NCI-H1048 (cell line): ENCODE data around the gene CCDC68.

ENCODE experiments used
- DNase-seq: peaks from one replicate; lab custom pipeline; 2025; lab: John Stamatoyannopoulos, UW

The CCDC68 gene

DNA sequence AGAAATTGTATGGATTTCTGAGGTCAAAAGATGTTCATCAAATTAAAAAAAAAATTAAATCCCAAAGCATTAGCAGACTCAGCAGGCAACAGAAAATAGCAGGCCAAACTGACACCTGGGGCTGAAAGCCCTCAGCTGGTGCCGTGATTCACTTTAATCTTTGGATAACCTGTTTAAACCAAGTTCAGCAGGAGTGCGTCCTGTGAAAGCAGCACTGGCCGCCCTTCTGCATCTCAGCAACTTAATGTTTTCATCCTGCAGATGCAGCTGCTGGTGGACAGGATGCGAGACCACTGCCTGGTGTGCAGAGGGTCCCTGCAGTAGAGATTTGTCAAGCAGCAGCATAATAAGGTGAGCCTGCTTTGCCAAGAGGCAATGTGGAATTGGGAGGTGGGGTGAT is 41.2 kb downstream of the CCDC68 start:
- no peak for DNase-seq

DNA sequence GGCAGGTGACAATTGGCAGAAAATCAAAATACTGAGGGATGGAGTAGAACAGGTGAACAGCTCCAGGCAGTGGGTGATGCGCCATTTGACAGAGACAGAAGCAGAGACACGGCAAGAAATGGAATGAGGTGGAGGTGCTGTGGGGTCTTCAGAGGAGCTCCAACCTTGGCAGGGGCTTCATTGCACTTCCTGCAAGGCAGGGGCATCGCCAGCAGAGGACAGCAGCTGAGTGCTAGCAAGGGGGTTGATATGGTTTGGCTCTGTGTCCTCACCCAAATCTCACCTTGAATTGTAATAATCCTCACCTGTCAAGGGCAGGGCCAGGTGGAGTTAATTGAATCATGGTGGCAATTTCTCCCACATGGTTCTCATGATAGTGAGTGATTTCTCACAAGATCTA is 42.8 kb downstream of the CCDC68 start:
- DNase-seq: no peak

DNA sequence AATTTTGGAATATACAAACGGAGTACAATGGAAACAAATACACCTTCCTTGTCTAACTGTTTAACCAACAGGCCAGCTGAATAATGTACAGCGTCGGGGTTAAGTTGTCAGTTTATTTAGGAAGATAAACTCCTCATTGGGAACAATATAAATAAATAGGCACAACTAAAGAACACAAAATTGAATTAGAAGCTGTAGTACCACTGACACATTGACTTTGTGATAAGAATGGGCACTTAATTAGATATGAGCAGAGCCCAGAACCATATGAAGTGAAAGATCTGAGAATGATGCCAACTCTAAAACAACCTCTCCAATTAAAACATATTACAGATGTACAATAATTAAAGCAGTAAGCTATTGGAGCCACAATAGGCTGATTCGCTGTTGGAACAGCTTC is 44.4 kb downstream of the CCDC68 start:
- no peak for DNase-seq

DNA sequence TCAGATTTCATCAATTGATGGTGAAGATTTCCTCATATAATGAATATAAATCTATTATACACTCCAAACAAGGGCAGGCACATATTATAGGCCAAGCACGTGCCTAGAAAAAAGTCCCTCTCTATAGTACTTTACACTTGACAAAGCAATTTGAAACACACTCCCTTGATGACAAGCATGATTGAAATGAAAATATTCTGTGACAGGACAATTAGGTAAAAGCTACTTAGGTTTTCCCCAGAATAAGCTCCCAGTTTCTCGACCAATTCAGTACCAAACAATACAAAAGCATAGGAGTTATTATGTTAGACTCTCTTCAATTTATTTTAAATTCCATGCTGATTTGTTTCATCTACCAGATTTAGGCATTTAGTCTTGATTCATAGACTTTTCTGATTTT is 47.7 kb downstream of the CCDC68 start:
- no peak for DNase-seq

DNA sequence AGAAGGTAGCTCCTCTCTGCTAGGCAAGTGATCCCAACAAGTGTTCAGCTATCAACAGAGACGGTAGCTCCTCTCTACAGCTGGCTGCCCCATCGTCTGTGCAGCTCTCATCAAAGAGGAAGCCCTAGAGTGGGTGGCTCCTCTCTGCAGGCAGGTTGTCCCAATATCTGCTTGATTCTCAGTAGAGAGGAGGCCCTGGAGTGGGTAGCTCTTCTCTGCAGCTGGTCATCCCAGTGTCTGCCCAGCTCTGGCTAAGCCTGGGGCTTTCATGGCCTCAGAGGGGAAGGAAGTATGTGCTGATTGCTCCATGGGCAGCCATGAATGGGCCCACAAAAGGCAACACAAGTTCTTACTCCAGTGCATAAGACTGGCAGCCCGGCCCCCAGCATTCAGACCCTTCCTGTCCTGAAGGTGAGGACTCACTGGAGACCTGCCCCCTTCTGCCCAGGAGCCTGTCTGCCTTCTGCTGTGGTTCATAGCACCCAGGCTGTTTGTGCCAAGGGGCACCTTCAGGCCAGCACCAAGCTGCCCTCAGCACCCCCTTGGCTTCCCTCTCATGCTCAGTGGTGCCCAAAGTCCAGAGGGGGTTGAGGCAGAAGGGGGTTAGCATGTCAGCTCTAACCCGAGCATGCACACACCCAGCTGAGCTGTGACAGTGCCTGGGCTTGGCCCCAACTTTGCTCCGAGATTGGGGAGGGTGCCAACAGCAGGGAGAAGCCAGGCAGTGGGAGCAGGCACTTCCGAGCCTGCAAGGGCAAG is 48.9 kb downstream of the CCDC68 start:
- no peak for DNase-seq

DNA sequence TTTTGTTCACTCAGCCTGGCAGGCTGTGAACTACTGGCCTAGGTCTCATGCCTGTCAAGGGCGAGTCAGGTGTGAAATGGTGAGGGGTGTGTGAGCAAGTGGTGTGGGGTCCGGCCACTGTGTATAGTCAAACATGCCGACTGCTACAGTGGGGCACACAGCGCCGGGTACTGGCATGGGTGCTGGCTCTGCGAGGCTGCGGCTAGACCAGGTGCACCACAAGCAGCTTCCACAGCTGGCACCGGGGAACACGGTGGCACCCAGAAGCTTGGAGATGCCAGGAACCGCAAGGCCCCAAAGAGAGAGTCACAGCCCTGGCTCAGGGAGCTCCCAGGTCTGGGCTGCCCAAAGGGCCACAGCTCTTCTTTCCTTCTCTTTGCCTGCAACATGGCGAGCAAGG is 49.7 kb downstream of the CCDC68 start:
- no peak for DNase-seq

DNA sequence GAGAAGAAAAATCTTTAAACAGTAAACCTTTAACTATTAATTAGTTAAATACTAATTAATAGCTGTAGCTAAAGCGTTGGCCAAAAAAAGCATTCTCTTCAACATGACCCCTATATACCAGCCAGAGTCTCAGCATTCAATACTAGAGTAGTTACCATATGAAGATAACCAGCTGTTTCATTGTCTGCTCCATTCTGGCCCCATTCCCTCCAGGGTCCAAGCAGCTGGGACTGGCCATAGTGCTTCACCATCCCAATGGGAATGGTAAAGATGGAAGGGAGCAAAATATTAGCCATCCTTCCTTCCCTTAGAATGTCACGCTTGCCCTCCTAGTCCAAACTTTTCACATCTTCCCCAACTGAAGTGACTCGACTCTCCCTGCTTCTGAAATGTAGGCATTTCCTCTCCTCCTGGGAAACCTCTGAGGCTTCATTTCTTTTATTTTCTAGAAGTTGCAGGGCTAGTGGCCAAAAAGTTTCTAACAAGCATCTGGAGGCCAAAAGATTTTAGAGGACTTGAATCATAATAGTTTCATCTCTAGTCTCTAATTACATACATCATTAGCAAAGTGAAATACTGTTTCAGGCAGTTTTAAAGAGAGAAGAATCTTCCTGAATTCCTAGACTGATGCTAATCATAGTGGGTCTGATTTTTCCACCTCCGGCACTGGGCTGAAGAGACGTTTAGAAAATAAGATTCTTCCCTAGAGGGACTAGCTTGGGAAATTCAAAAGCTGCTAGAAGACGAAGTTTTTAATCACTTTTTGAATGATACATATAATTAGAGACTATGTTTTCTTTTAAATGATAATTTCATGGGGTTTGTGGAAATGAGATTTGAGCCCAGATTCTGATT is 52.7 kb downstream of the CCDC68 start:
- DNase-seq: no peak

DNA sequence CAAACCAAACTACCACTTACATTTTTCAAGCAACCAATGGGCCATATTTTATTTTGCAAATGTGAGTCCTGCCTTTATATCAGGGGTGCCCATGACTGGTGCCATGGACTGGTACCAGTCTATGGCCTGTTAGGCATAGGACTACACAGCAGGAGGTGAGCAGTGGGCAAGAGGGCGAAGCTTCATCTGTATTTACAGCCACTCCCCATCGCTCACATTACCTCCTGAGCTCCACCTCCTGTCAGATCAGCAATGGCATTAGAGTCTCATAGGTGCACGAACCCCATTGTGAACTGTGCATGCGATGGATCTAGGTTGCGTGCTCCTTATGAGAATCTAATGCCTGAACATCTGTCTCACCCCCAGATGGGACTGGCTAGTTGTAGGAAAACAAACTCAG is 53.6 kb downstream of the CCDC68 start:
- DNase-seq: no peak

DNA sequence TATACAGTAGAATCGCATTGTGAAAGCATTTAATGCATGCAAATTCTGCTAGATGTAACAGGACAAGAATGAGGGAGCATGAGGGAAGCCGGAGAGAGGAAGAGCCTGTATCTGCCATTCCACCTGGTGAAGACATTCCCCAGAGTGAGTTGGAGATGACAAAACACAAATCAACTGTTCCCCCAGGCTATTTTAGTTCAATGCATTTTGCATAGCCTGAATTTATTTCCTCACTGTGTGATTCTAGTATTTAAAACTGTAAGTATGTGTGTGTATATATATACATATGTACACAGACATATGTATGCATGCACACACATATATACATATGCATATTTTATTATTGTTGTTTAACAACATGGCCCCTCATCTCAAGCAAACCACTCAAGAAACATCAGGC is 54.7 kb downstream of the CCDC68 start:
- DNase-seq: no peak

DNA sequence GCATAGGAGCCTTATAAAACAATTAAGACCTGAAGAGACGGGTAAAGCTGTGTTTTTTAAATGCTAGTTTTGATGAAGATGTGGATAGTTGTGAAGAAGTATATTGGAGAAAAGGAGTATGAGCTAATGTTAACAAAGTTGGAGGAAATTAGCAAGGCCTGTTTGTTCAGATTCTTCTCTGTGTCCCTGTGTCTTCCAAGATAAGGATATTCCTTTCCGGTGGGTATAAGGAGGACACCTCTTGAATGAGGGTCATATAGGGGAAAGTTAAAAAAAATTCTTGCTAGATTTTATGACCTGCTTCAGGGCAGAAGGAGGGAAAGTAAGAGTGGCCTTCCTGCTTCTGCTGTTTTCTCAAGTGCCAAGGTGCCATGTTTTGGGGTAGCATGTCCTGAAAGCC is 59.0 kb downstream of the CCDC68 start:
- no peak for DNase-seq

DNA sequence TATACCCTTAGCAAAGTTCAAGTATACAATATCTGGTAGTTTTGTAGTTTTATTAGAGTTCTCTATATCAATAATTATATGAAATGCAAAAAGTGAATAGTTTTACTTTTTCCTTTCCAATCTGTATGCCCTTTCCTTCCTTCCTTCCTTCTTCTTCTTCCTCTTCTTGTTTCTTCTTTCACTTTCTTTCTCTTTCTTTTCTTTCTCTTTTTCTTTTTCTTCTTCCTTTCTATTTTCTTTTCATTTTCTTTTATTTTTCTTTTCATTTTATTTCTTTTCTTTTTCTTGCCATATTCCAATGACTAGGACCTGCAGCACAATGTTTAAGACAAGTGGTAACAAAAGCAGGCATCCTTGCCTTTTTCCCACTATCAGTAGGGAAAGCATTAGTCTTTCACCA is 59.8 kb downstream of the CCDC68 start:
- no peak for DNase-seq

DNA sequence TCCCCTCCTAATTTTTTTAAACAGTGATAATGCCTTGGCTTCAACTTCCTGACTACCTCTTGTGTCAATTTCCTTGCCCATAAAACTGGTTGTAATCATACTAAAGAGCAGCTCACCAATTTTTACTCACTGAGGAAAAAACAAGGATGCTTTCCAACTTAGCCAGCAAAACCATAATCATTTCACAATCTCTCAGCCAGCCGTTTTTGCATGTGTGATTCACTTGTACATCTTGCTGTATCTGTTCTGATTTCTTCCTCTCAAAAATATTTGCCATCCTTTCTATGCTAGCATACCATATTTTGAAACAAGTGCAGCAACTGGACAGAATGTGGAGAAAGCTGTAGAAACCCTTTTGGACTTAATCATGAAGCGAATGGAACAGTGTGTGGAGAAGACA is 70.3 kb downstream of the CCDC68 start:
- no peak for DNase-seq

DNA sequence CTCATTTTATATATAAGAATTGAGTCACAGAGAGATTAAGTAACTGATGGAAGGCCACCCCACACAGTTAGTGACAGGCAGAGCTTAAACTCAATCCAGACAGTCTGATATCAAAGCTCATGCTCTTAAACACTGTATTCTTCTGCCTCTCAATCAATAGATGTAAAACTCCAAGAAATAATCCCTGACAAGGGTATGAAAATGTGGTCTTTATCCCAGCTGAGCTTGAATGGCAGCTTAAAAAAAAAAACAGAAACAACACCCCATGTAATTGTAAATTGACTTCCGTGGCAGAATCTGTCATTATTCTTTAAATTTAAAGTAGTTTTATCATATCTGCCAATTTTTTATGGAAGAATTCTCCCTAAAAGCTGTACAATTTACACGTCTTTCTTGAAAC is 70.9 kb downstream of the CCDC68 start:
- no peak for DNase-seq

DNA sequence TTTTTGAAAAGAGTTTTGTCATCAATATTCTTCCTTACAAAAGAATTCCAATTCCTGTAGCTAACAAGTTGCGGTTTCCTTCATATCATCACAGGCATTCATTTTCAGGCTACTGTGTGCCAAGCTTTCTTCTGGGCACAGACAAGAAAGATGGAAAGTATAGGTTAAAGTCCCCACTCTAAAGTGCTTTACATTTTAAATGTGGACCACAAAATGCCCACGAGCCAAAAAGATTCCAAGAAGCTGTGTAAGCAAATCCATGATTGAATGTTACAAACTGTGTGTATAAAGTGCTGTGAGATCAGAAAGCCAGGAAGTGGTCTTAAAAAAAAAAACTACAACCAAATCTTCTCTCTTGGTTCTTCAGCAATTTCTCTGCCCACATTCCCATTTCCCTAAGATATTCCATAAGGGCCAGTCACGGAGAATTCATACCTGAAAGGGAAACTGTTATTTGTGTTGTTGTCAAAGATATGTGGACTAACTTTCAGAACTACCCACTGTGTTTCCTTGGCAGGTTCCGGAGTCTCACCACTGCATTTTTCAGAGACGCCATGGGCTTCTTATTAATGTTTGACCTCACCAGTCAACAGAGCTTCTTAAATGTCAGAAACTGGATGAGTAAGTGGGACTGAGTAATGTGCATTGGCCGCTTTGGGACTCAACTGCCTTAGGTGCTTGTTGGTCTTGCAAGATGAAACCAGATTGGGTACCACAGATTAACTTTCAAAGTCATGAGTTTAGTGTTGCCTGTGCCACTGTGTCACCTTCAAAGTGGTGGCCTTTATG is 75.3 kb downstream of the CCDC68 start:
- DNase-seq: no peak

DNA sequence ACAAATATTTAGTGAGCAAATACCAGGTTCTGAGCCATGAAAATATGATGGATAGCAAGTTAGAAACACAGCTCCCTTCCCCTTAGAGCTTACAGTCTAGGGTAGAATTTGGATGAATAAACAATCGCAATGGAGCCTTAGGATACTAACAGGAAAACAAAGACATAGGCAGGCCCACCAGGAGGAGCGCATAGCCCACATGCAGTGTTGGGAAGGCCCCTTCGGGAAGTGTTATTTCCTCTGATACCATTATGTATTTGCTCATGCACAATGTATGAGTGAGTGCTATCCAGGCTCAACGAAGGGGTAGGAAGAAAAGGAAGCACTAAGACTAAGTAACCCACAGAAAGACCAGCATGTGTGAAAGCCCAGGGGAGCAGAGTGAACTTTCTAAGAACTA is 76.9 kb downstream of the CCDC68 start:
- no peak for DNase-seq

DNA sequence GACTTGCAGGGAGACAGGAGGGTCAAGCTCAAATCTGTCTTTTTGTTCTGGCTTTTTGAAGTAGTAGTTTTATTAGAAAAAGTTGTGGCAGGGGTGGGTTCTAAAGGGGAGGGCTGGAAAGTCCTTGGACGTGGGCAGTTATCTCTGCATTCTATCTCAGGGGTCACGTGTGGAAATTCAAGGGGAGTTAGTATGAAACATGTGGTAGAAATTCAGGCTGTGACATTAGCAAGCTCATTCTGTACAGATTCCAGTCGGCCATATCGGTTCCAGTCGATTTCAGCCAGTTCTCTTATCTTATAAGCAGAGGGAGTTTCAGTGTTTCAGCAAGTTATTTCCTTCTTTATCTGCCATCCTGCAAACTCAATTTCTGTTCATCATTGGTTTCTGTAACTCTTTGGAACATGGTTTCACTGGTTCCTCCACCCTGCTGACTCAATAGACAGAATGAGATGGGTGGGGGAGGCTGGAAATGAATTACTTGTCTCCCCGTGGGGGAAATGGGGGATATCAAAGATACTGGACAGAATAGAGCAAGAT is 78.0 kb downstream of the CCDC68 start:
- no peak for DNase-seq

DNA sequence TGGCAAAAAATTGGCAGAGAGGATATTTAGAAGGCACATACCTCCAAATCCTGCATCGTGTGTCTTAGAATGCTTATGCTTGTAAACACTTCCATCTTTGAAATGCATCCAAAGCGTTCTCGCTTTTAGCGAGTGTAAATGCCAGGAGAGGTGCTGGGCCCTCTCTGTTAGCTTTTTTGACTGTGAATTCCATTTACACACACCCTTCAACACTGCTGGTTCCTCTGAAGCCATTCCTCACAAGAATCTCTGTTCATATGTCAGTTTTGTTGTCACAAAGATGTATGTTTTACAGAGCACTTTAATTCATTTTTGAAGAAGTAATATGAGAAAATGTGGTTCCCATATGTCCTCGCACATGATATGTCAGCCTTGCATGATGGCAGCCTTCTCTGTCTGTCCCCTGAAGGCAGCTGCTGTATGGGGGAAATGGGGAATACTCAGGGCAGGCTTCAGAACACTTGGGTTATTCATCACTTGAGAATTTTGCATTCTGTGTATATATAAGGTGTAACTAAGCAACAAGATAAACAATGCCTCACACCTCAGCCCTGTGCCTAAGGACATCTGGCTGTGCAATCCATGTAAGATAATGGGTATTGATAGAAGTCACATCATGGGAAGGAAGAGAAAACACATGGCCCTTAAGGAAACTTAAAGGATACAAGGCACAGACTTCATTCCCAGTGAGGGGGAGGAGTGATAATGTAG is 78.7 kb downstream of the CCDC68 start:
- DNase-seq: no peak

DNA sequence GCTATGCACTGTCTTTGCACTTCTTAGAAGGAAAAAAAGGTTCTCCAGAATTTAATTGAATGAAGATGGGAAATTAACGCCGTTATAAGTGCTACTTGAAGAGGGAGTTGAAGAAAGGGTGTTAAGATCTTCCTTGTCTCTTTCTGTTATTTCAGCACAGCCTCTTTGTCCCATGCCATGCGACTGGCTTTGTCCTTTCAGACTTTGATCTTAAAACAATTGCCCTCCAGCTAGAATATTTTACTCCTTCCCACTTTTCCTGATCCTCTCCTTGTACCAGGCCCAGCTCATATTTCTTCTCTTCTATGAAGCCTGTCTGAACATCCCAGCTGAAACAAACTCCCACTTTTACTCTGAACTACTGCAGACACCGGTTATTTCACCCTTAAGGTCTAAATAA is 79.6 kb downstream of the CCDC68 start:
- no peak for DNase-seq

DNA sequence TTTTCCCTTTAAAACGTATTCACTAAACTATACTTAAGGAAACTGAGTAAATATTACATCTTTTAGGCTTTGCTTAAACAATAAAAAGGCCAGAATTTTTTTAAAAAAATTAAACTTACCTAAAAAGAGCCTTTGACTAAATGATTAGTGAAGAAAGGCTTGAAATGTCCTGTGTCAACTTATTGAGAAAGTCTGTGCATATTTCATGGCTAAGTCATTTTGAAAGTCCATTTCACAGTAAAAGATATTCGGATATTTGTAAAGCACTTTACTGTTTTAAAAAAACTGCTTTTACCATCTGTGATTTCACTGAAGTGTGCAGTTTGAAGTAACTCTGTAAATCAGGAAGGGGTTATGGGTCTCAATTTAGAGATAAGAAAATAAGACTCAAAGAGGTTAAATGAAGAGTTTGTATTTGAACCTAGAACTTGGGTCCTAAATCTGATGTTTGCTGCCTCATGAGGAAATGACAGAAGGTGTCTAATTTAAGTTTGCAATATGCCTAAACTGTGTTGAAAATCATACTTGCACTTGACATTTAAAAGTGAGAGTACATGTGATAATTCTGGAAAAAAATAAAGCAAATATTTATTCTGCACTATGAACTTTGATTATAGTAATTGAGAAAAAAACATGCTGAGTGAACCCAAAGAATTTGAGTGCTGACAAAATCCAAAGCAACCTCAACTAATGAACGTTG is 80.5 kb downstream of the CCDC68 start:
- no peak for DNase-seq

DNA sequence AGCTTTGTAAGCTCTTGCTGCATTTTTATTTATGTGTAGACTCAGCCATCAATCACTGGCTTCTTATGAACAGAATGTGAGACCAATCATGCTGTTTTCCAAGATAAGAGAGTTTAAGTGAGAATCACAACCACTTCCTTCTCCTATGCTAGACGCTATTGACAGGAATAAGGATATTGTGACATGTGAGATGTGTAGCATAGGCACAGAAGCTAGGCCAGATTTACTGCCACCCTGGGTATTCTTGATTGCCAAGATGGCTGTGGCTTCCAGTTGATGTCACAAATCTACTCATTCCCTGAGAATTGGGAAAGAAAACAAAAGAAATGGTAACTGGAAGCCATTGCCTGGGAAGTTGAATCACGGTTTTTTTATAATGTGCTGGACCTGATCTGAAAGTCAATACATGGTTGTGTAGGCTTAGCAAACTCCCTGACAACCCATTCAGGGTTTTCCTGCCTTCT is 81.1 kb downstream of the CCDC68 start:
- DNase-seq: no peak

DNA sequence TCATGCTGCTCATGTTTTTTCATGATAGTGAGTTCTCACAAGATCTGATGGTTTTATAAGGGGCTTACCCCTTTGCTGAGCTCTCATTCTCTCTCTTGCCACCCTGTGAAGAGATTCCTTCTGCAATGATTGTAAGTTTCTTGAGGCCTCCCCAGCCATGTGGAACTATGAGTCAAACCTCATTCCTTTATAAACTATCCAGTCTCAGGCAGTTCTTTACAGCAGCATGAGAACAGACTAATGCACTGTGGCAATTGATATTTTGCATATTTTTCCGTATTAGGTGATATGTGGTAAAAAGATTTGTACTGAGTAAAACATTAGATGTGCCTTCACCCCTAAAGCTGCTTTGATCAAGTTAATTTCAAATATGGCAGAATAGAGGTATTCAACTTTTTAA is 82.2 kb downstream of the CCDC68 start:
- DNase-seq: no peak
